Naive thymus-derived CD4-positive, alpha-beta T cell (primary cell): ENCODE results near the gene SPAG16. TPM values are rescaled to one million over a fixed set of nuclear protein-coding genes. Genes with fewer than 3 reads are reported as not detected.
"Not testable (repeated sequence)": the region's sequence is repeated elsewhere in the genome, so short reads cannot be mapped to it uniquely, and the experiment has no call there.

Source experiments
- ATAC-seq: fragments of 150-1000 bp; cut with Tn5 transposase; 2 replicates; pipeline ENCODE4 v1.10.0; 2021; ENCODE audit warnings: mild to moderate bottlenecking, moderate library complexity
- CTCF ChIA-PET: fragments of 350-600 bp; sonication (Branson Sonifier 250); formaldehyde crosslinking; loops from one replicate; lab custom pipeline; 2021; ENCODE audit warnings: antibody characterized with exemption; lab: Charles Lee
- POLR2A ChIA-PET: fragments of 350-600 bp; sonication (Branson Sonifier 250); formaldehyde crosslinking; loops from one replicate; lab custom pipeline; 2021; ENCODE audit warnings: antibody characterized with exemption, inconsistent platforms; lab: Charles Lee
- DNase-seq, 9 donors: peaks; one replicate each; pipeline versions ENCODE4 v3.0.0 to v3.0.0-alpha.2; 2020 to 2022; ENCODE audit warnings: mixed read lengths in 1 of 9
- H3K27ac ChIP-seq: one replicate; pipeline ENCODE4 v1.7.0; 2013; ENCODE audit warnings: mild to moderate bottlenecking, low read depth, low read length, moderate library complexity
- H3K27me3 ChIP-seq, 2 donors: one replicate each; pipeline ENCODE4 v1.7.0; 2013; ENCODE audit warnings: low read length in 2 of 2, mild to moderate bottlenecking in 2 of 2, moderate library complexity in 2 of 2; ENCODE audit not compliant: control insufficient read depth in 2 of 2, insufficient read depth in 2 of 2
- H3K36me3 ChIP-seq, 3 experiments: 1 replicate in 2 of 3; 2 replicates in 1 of 3; pipeline ENCODE4 v1.7.0; 2013; ENCODE audit warnings: low read length in 3 of 3, mild to moderate bottlenecking in 3 of 3, moderate library complexity in 1 of 3; ENCODE audit not compliant: insufficient read depth in 3 of 3, control insufficient read depth in 2 of 3
- H3K4me1 ChIP-seq, 2 donors: one replicate each; pipeline ENCODE4 v1.7.0; 2013; ENCODE audit warnings: low read length in 2 of 2, mild to moderate bottlenecking in 2 of 2, moderate library complexity in 1 of 2; ENCODE audit not compliant: control insufficient read depth in 2 of 2, insufficient read depth in 2 of 2
- H3K4me3 ChIP-seq: 2 replicates; pipeline ENCODE4 v1.7.0; 2013; ENCODE audit warnings: mild to moderate bottlenecking, low read length
- H3K9me3 ChIP-seq, 3 experiments: 1 replicate in 2 of 3; 2 replicates in 1 of 3; pipeline ENCODE4 v1.7.0; 2013; ENCODE audit warnings: low read length in 3 of 3; ENCODE audit not compliant: control insufficient read depth in 2 of 3
- H3K27ac Mint-ChIP-seq, 9 donors: one replicate each; pipeline ENCODE4 v1.8.0; 2020 to 2022; ENCODE audit warnings: mixed read lengths in 9 of 9, mild to moderate bottlenecking in 8 of 9, moderate library complexity in 5 of 9, inconsistent platforms in 2 of 9
- H3K27me3 Mint-ChIP-seq, 5 donors: one replicate each; pipeline ENCODE4 v1.8.0; 2021 to 2022; ENCODE audit warnings: mixed read lengths in 5 of 5, mild to moderate bottlenecking in 1 of 5
- H3K36me3 Mint-ChIP-seq, 5 donors: one replicate each; pipeline ENCODE4 v1.8.0; 2020 to 2022; ENCODE audit warnings: mixed read lengths in 5 of 5, mild to moderate bottlenecking in 3 of 5, inconsistent platforms in 1 of 5
- H3K4me1 Mint-ChIP-seq, 7 donors: one replicate each; pipeline ENCODE4 v1.8.0; 2020 to 2022; ENCODE audit warnings: mixed read lengths in 7 of 7, mild to moderate bottlenecking in 3 of 7, inconsistent platforms in 1 of 7
- H3K4me3 Mint-ChIP-seq, 10 donors: one replicate each; pipeline ENCODE4 v1.8.0; 2020 to 2022; ENCODE audit warnings: mild to moderate bottlenecking in 10 of 10, mixed read lengths in 10 of 10, moderate library complexity in 6 of 10, inconsistent platforms in 2 of 10
- H3K9me3 Mint-ChIP-seq, 11 donors: one replicate each; pipeline ENCODE4 v1.8.0; 2020 to 2022; ENCODE audit warnings: mixed read lengths in 11 of 11, mild to moderate bottlenecking in 4 of 11, inconsistent platforms in 1 of 11, moderate library complexity in 1 of 11
- intact Hi-C, 2 donors: fragments of 100-400 bp; cut with micrococcal nuclease; formaldehyde crosslinking; loops; one replicate each; pipeline ENCODE4 v1.15.1; 2023
- polyA plus RNA-seq, 2 donors: library from polyadenylated mRNA; unstranded; fragments of 300-500 nt; fragmentation: Illumina TruSeq; gene quantifications; one replicate each; pipeline ENCODE4 v1.2.3, GENCODE V29; 2021
- total RNA-seq, 6 experiments: library from RNA in 5 of 6; stranded (reverse) in 5 of 6; gene quantifications; 1 replicate in 5 of 6; 2 replicates in 1 of 6; pipeline ENCODE4 v1.2.3 and lab custom pipeline; 2021 to 2026

SPAG16 gene
- total and polyA plus RNA-seq, 7 experiments from 2014 or later, result 4.7 to 20.2 (median 7.4) TPM

DNA sequence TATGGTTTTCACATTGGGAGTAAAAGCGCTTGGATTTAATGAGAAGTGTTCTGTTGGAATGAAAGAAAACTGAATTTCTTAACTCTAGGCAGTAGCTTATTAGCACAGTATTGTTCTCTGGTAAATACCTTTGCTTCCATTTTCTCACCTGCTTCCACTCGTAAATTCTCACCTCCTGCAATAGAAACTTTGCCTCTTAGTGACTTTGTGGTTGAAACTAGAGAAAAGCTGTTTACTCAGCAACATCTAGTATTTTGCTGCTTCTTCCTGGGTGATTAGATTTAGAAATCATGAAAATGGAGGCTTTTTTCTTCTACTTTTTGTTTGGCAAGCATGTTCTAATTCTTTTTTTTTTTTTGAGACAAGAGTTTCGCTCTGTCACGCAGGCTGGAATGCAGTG, 385.4 kb downstream of the SPAG16 start:
- no peaks in the 10 kb centered on the region for H3K36me3 ChIP-seq
- H3K4me1 ChIP-seq, result no peaks in the 10 kb centered on the region
- no peaks in the 10 kb centered on the region for H3K9me3 ChIP-seq
- no peaks in the 10 kb centered on the region for H3K27me3 Mint-ChIP-seq
- no peak for ATAC-seq
- no peaks in the 10 kb centered on the region for H3K36me3 Mint-ChIP-seq
- no peak overlapping the region for H3K27ac ChIP-seq
- peaks cover 0 to 35% (median 12%) of the 10 kb centered on the region in 11 donors for H3K9me3 Mint-ChIP-seq
- no peak overlapping the region for H3K27ac Mint-ChIP-seq
- no peaks in the 10 kb centered on the region for H3K4me1 Mint-ChIP-seq
- H3K27me3 ChIP-seq, result no peaks in the 10 kb centered on the region
- no peak overlapping the region for H3K4me3 ChIP-seq
- CTCF ChIA-PET, result no interaction called here
- no peak for DNase-seq
- intact Hi-C loops, result no loop called here
- H3K4me3 Mint-ChIP-seq, result no peak overlapping the region
- POLR2A ChIA-PET, result no interaction called here

DNA sequence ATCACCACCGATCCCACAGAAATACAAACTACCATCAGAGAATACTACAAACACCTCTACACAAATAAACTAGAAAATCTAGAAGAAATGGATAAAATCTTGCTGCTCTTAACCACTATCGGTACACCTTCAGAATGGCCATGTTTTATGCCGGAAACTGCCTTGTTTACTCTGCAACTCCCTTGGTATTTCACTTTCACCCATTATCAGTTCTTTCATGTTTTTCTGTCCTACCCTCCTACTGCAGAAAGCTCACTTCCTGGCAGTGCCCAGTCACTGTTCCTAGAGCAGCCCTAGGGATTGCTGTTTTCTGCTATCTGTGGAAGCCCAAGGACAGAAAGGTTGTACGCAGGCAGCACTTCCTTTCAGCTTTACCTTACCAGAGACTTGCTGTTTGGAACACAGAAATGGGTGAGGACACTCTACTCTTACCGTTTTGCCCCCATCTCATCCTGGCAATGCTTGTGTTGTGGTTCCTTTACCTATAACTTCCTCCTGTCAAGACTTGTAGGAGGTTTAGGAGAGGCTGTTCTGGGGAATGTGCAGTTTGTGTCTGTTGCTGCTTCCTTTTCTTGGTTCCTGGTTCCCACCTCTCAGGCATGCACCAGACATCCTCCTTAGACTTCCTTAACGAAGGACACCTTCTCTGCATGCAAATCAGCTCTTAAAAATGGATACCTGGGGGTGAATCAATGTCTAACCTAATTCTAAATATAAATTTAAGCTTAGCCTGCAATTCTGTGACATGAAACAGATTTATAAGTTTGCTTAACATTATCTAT, 394.4 kb downstream of the SPAG16 start:
- Mint-ChIP-seq H3K27ac (no peak overlapping the region), H3K36me3 (peaks cover 0 to 5% (median 0%) of the 10 kb centered on the region in 5 donors), H3K27me3 (no peaks in the 10 kb centered on the region), H3K4me3 (no peak overlapping the region), H3K4me1 (peaks cover 0 to 1% (median 0%) of the 10 kb centered on the region in 7 donors), H3K9me3 (peaks cover 0 to 8% (median 0%) of the 10 kb centered on the region in 11 donors)
- no peak for DNase-seq
- intact Hi-C loops, result no loop called here
- CTCF ChIA-PET, result no interaction called here
- no peak for ATAC-seq
- H3K27me3 ChIP-seq, result no peaks in the 10 kb centered on the region
- POLR2A ChIA-PET, result no interaction called here
- H3K4me3 ChIP-seq, result no peak overlapping the region
- no peaks in the 10 kb centered on the region for H3K4me1 ChIP-seq
- no peak overlapping the region for H3K27ac ChIP-seq
- H3K9me3 ChIP-seq, result no peaks in the 10 kb centered on the region
- no peaks in the 10 kb centered on the region for H3K36me3 ChIP-seq

DNA sequence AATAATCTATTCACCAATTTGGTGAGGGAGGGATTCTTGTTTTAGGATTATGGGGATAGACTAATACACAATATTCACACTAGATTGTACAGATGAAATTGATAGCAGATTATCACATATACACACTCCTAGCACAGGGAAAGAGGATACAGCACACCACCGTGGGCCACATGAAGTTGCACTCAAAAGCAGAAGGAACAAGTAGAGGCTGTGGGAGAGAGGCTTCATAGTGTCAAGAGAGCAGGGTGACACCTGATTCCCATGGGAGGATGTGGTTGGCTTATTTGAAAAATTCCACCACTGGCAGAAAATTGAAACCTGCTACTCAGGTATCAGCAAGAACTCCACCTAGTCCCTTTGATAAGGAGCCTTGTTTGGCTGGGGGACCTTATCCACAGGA, 395.6 kb downstream of the SPAG16 start:
- Histone ChIP-seq H3K36me3 (no peaks in the 10 kb centered on the region), H3K9me3 (no peaks in the 10 kb centered on the region), H3K4me1 (no peaks in the 10 kb centered on the region), H3K4me3 (no peak overlapping the region), H3K27ac (no peak overlapping the region), H3K27me3 (no peaks in the 10 kb centered on the region)
- Mint-ChIP-seq H3K4me3 (no peak overlapping the region), H3K27me3 (no peaks in the 10 kb centered on the region), H3K36me3 (peaks cover 0 to 5% (median 0%) of the 10 kb centered on the region in 5 donors), H3K4me1 (peaks cover 0 to 1% (median 0%) of the 10 kb centered on the region in 7 donors), H3K9me3 (peaks cover 0 to 8% (median 0%) of the 10 kb centered on the region in 11 donors), H3K27ac (no peak overlapping the region)
- no peak for ATAC-seq
- POLR2A ChIA-PET, result no interaction called here
- CTCF ChIA-PET, result no interaction called here
- intact Hi-C loops, result no loop called here
- DNase-seq, result no peak

DNA sequence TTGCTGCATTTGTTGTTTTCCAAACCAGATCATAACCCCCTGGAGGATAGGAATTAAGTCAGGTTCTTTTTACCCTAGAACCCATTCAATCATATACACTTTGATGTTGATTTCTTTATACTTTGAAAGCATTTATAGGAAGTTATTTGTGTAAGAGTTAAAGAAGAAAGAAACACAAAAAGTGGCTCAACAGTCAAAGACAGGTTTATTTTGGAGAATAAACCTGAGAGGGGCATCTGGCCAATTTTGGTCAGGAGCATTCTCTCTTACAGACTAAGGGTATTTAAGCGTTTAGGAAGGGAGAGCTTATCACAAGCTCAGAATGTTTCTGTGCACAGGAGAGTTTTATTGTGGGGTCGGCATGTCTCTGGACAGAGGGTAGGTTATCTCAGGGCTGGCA, 398.0 kb downstream of the SPAG16 start:
- H3K27me3 ChIP-seq, result no peaks in the 10 kb centered on the region
- ATAC-seq (no peak), DNase-seq (no peak)
- H3K9me3 Mint-ChIP-seq, result peaks cover 0 to 13% (median 0%) of the 10 kb centered on the region in 11 donors
- no peak overlapping the region for H3K27ac ChIP-seq
- CTCF ChIA-PET, result no interaction called here
- H3K4me1 Mint-ChIP-seq, result peaks cover 0 to 1% (median 0%) of the 10 kb centered on the region in 7 donors
- intact Hi-C loops, result no loop called here
- H3K9me3 ChIP-seq, result no peaks in the 10 kb centered on the region
- H3K36me3 ChIP-seq, result no peaks in the 10 kb centered on the region
- no peak overlapping the region for H3K4me3 ChIP-seq
- H3K4me3 Mint-ChIP-seq, result no peak overlapping the region
- no peaks in the 10 kb centered on the region for H3K27me3 Mint-ChIP-seq
- POLR2A ChIA-PET, result no interaction called here
- peaks cover 0 to 5% (median 0%) of the 10 kb centered on the region in 5 donors for H3K36me3 Mint-ChIP-seq
- no peak overlapping the region for H3K27ac Mint-ChIP-seq
- H3K4me1 ChIP-seq, result no peaks in the 10 kb centered on the region

GRCh38 chr2:213688133-213688532, 403.9 kb downstream of the SPAG16 start:
- intact Hi-C loops, result no loop called here
- POLR2A ChIA-PET, result no interaction called here
- H3K27ac Mint-ChIP-seq, result no peak overlapping the region
- CTCF ChIA-PET, result no interaction called here
- Histone ChIP-seq H3K4me3 (no peak overlapping the region), H3K9me3 (no peaks in the 10 kb centered on the region), H3K27me3 (no peaks in the 10 kb centered on the region), H3K36me3 (no peaks in the 10 kb centered on the region), H3K27ac (no peak overlapping the region), H3K4me1 (no peaks in the 10 kb centered on the region)
- no peak for ATAC-seq
- no peak for DNase-seq
- H3K36me3 Mint-ChIP-seq, result no peaks in the 10 kb centered on the region
- no peaks in the 10 kb centered on the region for H3K4me1 Mint-ChIP-seq
- H3K9me3 Mint-ChIP-seq, result peaks cover 0 to 7% (median 0%) of the 10 kb centered on the region in 11 donors
- H3K27me3 Mint-ChIP-seq, result no peaks in the 10 kb centered on the region
- H3K4me3 Mint-ChIP-seq, result no peak overlapping the region

DNA sequence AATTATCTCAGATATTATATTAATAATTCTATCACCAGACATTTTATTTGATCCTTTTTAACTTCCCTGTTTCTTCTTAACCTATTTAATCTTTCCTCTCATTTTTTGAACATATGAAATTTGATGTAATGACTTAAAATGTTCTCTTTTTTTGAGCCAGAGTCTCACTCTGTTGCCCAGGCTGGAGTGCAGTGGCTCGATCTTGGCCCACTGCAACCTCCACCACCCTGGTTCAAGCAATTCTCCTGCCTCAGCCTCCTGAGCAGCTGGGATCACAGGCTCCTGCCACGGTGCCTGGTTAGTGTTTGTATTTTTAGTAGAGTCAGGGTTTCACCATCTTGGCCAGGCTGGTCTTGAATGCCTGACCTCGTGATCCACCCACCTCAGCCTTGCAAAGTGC, 404.6 kb downstream of the SPAG16 start:
- H3K9me3 ChIP-seq, intact Hi-C loops, H3K4me1 ChIP-seq, DNase-seq, H3K4me3 ChIP-seq, CTCF ChIA-PET, H3K9me3 Mint-ChIP-seq, H3K27ac Mint-ChIP-seq, H3K27ac ChIP-seq, H3K27me3 Mint-ChIP-seq, H3K36me3 ChIP-seq, H3K4me3 Mint-ChIP-seq, H3K4me1 Mint-ChIP-seq, ATAC-seq, H3K36me3 Mint-ChIP-seq, H3K27me3 ChIP-seq, POLR2A ChIA-PET: not testable (repeated sequence)

DNA sequence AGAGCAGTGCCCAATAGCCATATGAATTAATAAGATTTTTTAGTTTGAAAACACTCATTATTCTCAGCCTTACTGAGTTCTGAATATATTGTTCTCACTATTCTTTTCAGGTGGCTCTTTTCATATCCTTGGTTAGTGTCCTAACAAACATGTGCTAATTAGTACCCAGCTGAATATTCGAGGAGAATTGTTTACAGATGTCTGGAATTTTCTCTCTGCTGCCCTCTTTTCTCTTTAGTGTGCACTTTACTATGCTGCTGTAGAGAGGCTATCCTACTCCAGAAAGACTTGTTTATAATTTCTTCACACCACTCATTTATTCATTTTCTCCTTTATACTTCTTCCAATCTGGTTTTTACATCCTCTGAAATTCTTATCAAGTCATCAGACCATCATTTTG, 405.3 kb downstream of the SPAG16 start:
- no peaks in the 10 kb centered on the region for H3K4me1 ChIP-seq
- ATAC-seq, result no peak
- POLR2A ChIA-PET, result no interaction called here
- Mint-ChIP-seq H3K9me3 (peaks cover 0 to 7% (median 0%) of the 10 kb centered on the region in 11 donors), H3K4me3 (no peak overlapping the region), H3K36me3 (no peaks in the 10 kb centered on the region), H3K27ac (no peak overlapping the region), H3K27me3 (no peaks in the 10 kb centered on the region), H3K4me1 (no peaks in the 10 kb centered on the region)
- CTCF ChIA-PET, result no interaction called here
- intact Hi-C loops, result no loop called here
- no peak overlapping the region for H3K4me3 ChIP-seq
- H3K9me3 ChIP-seq, result no peaks in the 10 kb centered on the region
- no peak for DNase-seq
- H3K27me3 ChIP-seq, result no peaks in the 10 kb centered on the region
- no peak overlapping the region for H3K27ac ChIP-seq
- H3K36me3 ChIP-seq, result no peaks in the 10 kb centered on the region
